ENCODE results near the gene C2orf49.

DNA sequence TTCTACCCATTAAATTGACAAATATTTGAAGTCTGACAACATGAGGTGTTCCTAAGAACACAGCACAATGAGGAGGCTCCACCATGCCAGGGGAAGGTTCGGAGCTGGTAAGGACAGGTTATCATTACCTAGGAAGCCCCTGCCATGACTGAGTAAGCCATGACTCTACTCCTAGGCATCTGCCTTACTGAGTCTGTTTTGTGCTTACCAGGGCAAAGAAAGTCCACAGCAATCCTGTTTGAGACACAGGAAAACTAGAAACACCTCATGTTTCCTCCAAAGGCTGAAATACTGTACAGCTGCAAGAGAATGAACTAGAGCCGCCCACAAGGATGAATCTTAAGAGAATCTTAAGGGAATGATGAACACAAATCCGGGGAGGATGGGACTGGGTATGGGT is 19.4 kb upstream of the C2orf49 start:
- TF ChIP-seq, protein P1, sequence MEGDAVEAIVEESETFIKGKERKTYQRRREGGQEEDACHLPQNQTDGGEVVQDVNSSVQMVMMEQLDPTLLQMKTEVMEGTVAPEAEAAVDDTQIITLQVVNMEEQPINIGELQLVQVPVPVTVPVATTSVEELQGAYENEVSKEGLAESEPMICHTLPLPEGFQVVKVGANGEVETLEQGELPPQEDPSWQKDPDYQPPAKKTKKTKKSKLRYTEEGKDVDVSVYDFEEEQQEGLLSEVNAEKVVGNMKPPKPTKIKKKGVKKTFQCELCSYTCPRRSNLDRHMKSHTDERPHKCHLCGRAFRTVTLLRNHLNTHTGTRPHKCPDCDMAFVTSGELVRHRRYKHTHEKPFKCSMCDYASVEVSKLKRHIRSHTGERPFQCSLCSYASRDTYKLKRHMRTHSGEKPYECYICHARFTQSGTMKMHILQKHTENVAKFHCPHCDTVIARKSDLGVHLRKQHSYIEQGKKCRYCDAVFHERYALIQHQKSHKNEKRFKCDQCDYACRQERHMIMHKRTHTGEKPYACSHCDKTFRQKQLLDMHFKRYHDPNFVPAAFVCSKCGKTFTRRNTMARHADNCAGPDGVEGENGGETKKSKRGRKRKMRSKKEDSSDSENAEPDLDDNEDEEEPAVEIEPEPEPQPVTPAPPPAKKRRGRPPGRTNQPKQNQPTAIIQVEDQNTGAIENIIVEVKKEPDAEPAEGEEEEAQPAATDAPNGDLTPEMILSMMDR (IDR thresholded peaks at IDR 0.05; ENCODE audit: low read depth, low read length), result no peak
- no peak for TF ChIP-seq EZH2phosphoT487 (IDR thresholded peaks at IDR 0.05; ENCODE audit: low read depth)
